Neural progenitor cell (in vitro differentiated cells): ENCODE results near the gene ANXA2R. TPM values are rescaled to one million over a fixed set of nuclear protein-coding genes. Genes with fewer than 3 reads are reported as not detected.
A peak's percentile ranks its signal among the peaks of the same experiment; 100 is the strongest.
"Not testable (repeated sequence)": the region's sequence is repeated elsewhere in the genome, so short reads cannot be mapped to it uniquely, and the experiment has no call there.

ENCODE experiments used
- DNase-seq: peaks from one replicate; pipeline ENCODE4 v3.0.0-alpha.2; 2016; ENCODE audit warnings: low spot score
- H2AFZ ChIP-seq: fragments of 200-600 bp; sonication (generic); replicated peaks from 2 replicates; pipeline ENCODE4 v1.6.1; 2016; ENCODE audit warnings: antibody characterized with exemption
- H3F3A ChIP-seq: fragments of 200-600 bp; sonication (generic); 2 replicates; pipeline ENCODE4 v1.6.1; 2016; ENCODE audit warnings: antibody characterized with exemption, low read depth
- H3K27ac ChIP-seq: fragments of 200-600 bp; sonication (generic); 2 replicates; pipeline ENCODE4 v1.5.1; 2016; ENCODE audit warnings: mild to moderate bottlenecking
- H3K27me3 ChIP-seq: fragments of 200-600 bp; sonication (generic); 2 replicates; pipeline ENCODE4 v1.6.1; 2016; ENCODE audit warnings: mild to moderate bottlenecking, moderate library complexity
- H3K36me3 ChIP-seq: fragments of 200-600 bp; sonication (generic); 2 replicates; pipeline ENCODE4 v1.5.1; 2016
- H3K4me1 ChIP-seq: fragments of 200-600 bp; sonication (generic); 2 replicates; pipeline ENCODE4 v1.6.1; 2016; ENCODE audit warnings: mixed run types
- H3K4me2 ChIP-seq: fragments of 200-600 bp; sonication (generic); 2 replicates; pipeline ENCODE4 v1.6.1; 2016
- H3K4me3 ChIP-seq: fragments of 200-600 bp; sonication (generic); 2 replicates; pipeline ENCODE4 v1.5.1; 2016
- H3K79me2 ChIP-seq: fragments of 200-600 bp; sonication (generic); 2 replicates; pipeline ENCODE4 v1.6.1; 2016; ENCODE audit warnings: low read depth
- H3K9ac ChIP-seq: fragments of 200-600 bp; sonication (generic); 2 replicates; pipeline ENCODE4 v1.6.1; 2016
- H3K9me3 ChIP-seq: fragments of 200-600 bp; sonication (generic); 2 replicates; pipeline ENCODE4 v1.5.1; 2016; ENCODE audit warnings: low read depth
- H4K20me1 ChIP-seq: fragments of 200-600 bp; sonication (generic); 2 replicates; pipeline ENCODE4 v1.6.1; 2016; ENCODE audit warnings: low read depth
- H3K27ac Mint-ChIP-seq: 3 replicates; pipeline ENCODE4 v1.8.0; 2021; ENCODE audit warnings: mixed read lengths
- H3K27me3 Mint-ChIP-seq: 2 replicates; pipeline ENCODE4 v1.8.0; 2022; ENCODE audit warnings: low read depth, mild to moderate bottlenecking, inconsistent platforms, moderate library complexity, mixed read lengths; ENCODE audit not compliant: insufficient read depth
- H3K36me3 Mint-ChIP-seq: 3 replicates; pipeline ENCODE4 v1.8.0; 2021; ENCODE audit warnings: mixed read lengths
- H3K4me1 Mint-ChIP-seq: 3 replicates; pipeline ENCODE4 v1.8.0; 2021; ENCODE audit warnings: mixed read lengths
- H3K4me3 Mint-ChIP-seq: 3 replicates; pipeline ENCODE4 v1.8.0; 2021; ENCODE audit warnings: mild to moderate bottlenecking, moderate library complexity, mixed read lengths
- H3K9me3 Mint-ChIP-seq: 3 replicates; pipeline ENCODE4 v1.8.0; 2020; ENCODE audit warnings: mixed read lengths
- CTCF ChIP-seq: fragments of 200-600 bp; sonication (generic); IDR thresholded peaks from 2 replicates; pipeline ENCODE4 v1.5.1; 2017; ENCODE audit warnings: antibody characterized with exemption, mild to moderate bottlenecking
- EZH2 ChIP-seq: fragments of 200-600 bp; sonication (generic); IDR thresholded peaks from 2 replicates; pipeline ENCODE4 v1.6.1; 2017; ENCODE audit warnings: antibody characterized with exemption, mild to moderate bottlenecking, moderate library complexity
- EZH2phosphoT487 ChIP-seq: fragments of 200-600 bp; sonication (generic); IDR thresholded peaks from 2 replicates; pipeline ENCODE4 v1.6.1; 2017; ENCODE audit warnings: antibody characterized with exemption
- total RNA-seq: library from RNA; depleted of rRNA; stranded (reverse); fragments of >200 nt; gene quantifications from 2 replicates; pipeline ENCODE4 v1.2.3, GENCODE V29; 2015; ENCODE audit warnings: low replicate concordance

ANXA2R gene
- total RNA-seq, 1 donor from 2014 or later = 0.17 TPM

- H3K36me3 ChIP-seq = no peaks in the 10 kb centered on the region
- no peaks in the 10 kb centered on the region for H3K9me3 ChIP-seq
- H3K27me3 Mint-ChIP-seq = peaks cover 3% of the 10 kb centered on the region
- H3K4me3 Mint-ChIP-seq = peak overlapping the region; percentile 96
- DNase-seq = no peak
- peak overlapping the region; percentile 60 for H3K27ac Mint-ChIP-seq
- no peaks in the 10 kb centered on the region for H4K20me1 ChIP-seq
- H3K9ac ChIP-seq = no peak overlapping the region
- peaks cover 9% of the 10 kb centered on the region for H3K4me1 ChIP-seq
- H3K9me3 Mint-ChIP-seq = peaks cover 2% of the 10 kb centered on the region
- H3K27ac ChIP-seq = no peak overlapping the region
- TF ChIP-seq EZH2 = no peak
- no peak for TF ChIP-seq EZH2phosphoT487
- TF ChIP-seq CTCF = no peak
- peaks cover 2% of the 10 kb centered on the region for H3K36me3 Mint-ChIP-seq
- H3K4me2 ChIP-seq = peak overlapping the region; percentile 94
- peaks cover 34% of the 10 kb centered on the region for H3K79me2 ChIP-seq
- H3K4me1 Mint-ChIP-seq = peaks cover 24% of the 10 kb centered on the region
- no peaks in the 10 kb centered on the region for H3K27me3 ChIP-seq
- no peak overlapping the region for H3K4me3 ChIP-seq
- no peak overlapping the region for H2AFZ ChIP-seq
- peaks cover 35% of the 10 kb centered on the region for H3F3A ChIP-seq
These were observed 23.6 kb upstream of the ANXA2R start for GRCh38 chr5:43063721-43064171.

GRCh38 chr5:43061352-43062075 is 21.4 kb upstream of the ANXA2R start:
- Histone ChIP-seq H3K36me3 (no peaks in the 10 kb centered on the region), H3K4me1 (no peaks in the 10 kb centered on the region), H3K27me3 (no peaks in the 10 kb centered on the region), H3K4me2 (no peak overlapping the region), H2AFZ (no peak overlapping the region), H3F3A (peaks cover 33% of the 10 kb centered on the region), H3K79me2 (peaks cover 19% of the 10 kb centered on the region), H3K27ac (no peak overlapping the region), H4K20me1 (no peaks in the 10 kb centered on the region), H3K4me3 (no peak overlapping the region), H3K9me3 (no peaks in the 10 kb centered on the region), H3K9ac (no peak overlapping the region)
- peaks cover 2% of the 10 kb centered on the region for H3K9me3 Mint-ChIP-seq
- H3K4me3 Mint-ChIP-seq = no peak overlapping the region
- peaks cover 3% of the 10 kb centered on the region for H3K27me3 Mint-ChIP-seq
- no peak for DNase-seq
- TF ChIP-seq EZH2 = no peak
- no peak for TF ChIP-seq EZH2phosphoT487
- TF ChIP-seq CTCF = no peak
- H3K27ac Mint-ChIP-seq = no peak overlapping the region
- no peaks in the 10 kb centered on the region for H3K36me3 Mint-ChIP-seq
- peaks cover 10% of the 10 kb centered on the region for H3K4me1 Mint-ChIP-seq

- H3K79me2 ChIP-seq = peaks cover 11% of the 10 kb centered on the region
- H3K9me3 ChIP-seq, H3K27ac Mint-ChIP-seq, H4K20me1 ChIP-seq, H3K4me3 ChIP-seq, H3K36me3 ChIP-seq, H2AFZ ChIP-seq, H3K27me3 ChIP-seq, H3K4me3 Mint-ChIP-seq, H3K4me1 ChIP-seq, H3K9me3 Mint-ChIP-seq, DNase-seq, H3K27ac ChIP-seq, H3K9ac ChIP-seq, H3K36me3 Mint-ChIP-seq, H3K4me2 ChIP-seq, H3K27me3 Mint-ChIP-seq: not testable (repeated sequence)
- H3F3A ChIP-seq = peaks cover 20% of the 10 kb centered on the region
- peaks cover 10% of the 10 kb centered on the region for H3K4me1 Mint-ChIP-seq
These were observed 19.9 kb upstream of the ANXA2R start for GRCh38 chr5:43060020-43060419.

- H3K27ac ChIP-seq, H3K27me3 Mint-ChIP-seq, H4K20me1 ChIP-seq, H3K9ac ChIP-seq, H3K79me2 ChIP-seq, H3K4me1 Mint-ChIP-seq, H3K27ac Mint-ChIP-seq, H3K9me3 ChIP-seq, H3K36me3 Mint-ChIP-seq, H3K27me3 ChIP-seq, H3F3A ChIP-seq, DNase-seq, H3K4me3 Mint-ChIP-seq, H3K4me1 ChIP-seq, H3K36me3 ChIP-seq, H3K4me3 ChIP-seq, H2AFZ ChIP-seq, H3K4me2 ChIP-seq, H3K9me3 Mint-ChIP-seq: not testable (repeated sequence)
These were observed 15.0 kb upstream of the ANXA2R start for GRCh38 chr5:43055098-43055497.
